ENCODE measurements around the gene DENND4B.
"Not testable (repeated sequence)": the region's sequence is repeated elsewhere in the genome, so short reads cannot be mapped to it uniquely, and the experiment has no call there.

DENND4B gene

GRCh38 chr1:153946622-153947241 lies at the start of gene DENND4B:
Gene DENND4B, minus strand, starts transcription at chr1:153946718. Its CDS starts 2,344 bp downstream, at chr1:153944374.
- DNase-seq (ENCODE audit: low read depth in 2 of 2) = peak; percentile 56 to 58

GRCh38 chr1:153995640-153996039 lies 49.1 kb upstream of the DENND4B start:
- no peak for DNase-seq (ENCODE audit: low read depth in 2 of 2)

GRCh38 chr1:153995202-153995601 lies 48.7 kb upstream of the DENND4B start:
- DNase-seq (ENCODE audit: low read depth in 2 of 2) = no peak

GRCh38 chr1:153991806-153992205 lies 45.3 kb upstream of the DENND4B start:
- no peak for DNase-seq (ENCODE audit: low read depth in 2 of 2)

GRCh38 chr1:153991151-153991630 lies 44.7 kb upstream of the DENND4B start:
- DNase-seq (ENCODE audit: low read depth in 2 of 2) = no peak

- DNase-seq (ENCODE audit: low read depth in 2 of 2) = peak; percentile 75 to 88
These were observed 44.1 kb upstream of the DENND4B start, which contains the start of gene RPS27 for GRCh38 chr1:153990468-153991150. Gene RPS27, plus strand, starts transcription at chr1:153990762. Its CDS starts 35 bp downstream, at chr1:153990797.

- DNase-seq (ENCODE audit: low read depth in 2 of 2) = no peak
These were observed 41.1 kb upstream of the DENND4B start for GRCh38 chr1:153987621-153988020.

- no peak for DNase-seq (ENCODE audit: low read depth in 2 of 2)
These were observed 39.6 kb upstream of the DENND4B start, which contains the start of gene RAB13 for GRCh38 chr1:153985941-153986761. Gene RAB13, minus strand, starts transcription at chr1:153986339. Its CDS starts 103 bp downstream, at chr1:153986236.

- DNase-seq (ENCODE audit: low read depth in 2 of 2) = peak; percentile 24 to 30
These were observed 38.9 kb upstream of the DENND4B start for GRCh38 chr1:153985341-153985912.

GRCh38 chr1:153984123-153984894 lies 37.8 kb upstream of the DENND4B start:
- no peak for DNase-seq (ENCODE audit: low read depth in 2 of 2)

GRCh38 chr1:153981735-153982134 lies 35.2 kb upstream of the DENND4B start:
- DNase-seq (ENCODE audit: low read depth in 2 of 2) = not testable (repeated sequence)

GRCh38 chr1:153979091-153979490 lies 32.6 kb upstream of the DENND4B start:
- DNase-seq (ENCODE audit: low read depth in 2 of 2) = not testable (repeated sequence)

- DNase-seq (ENCODE audit: low read depth in 2 of 2) = no peak
These were observed 31.9 kb upstream of the DENND4B start for GRCh38 chr1:153978274-153978909.

- DNase-seq (ENCODE audit: low read depth in 2 of 2) = peak; percentile 62 to 74
These were observed 31.0 kb upstream of the DENND4B start, which contains the start of gene JTB for GRCh38 chr1:153977250-153978240. Gene JTB, minus strand, starts transcription at chr1:153977674. Its CDS starts 422 bp downstream, at chr1:153977252.

- DNase-seq (ENCODE audit: low read depth in 2 of 2) = no peak
These were observed 30.3 kb upstream of the DENND4B start for GRCh38 chr1:153976819-153977249.

- DNase-seq (ENCODE audit: low read depth in 2 of 2) = no peak
These were observed 27.0 kb upstream of the DENND4B start for GRCh38 chr1:153973525-153973924.

GRCh38 chr1:153973071-153973470 lies 26.6 kb upstream of the DENND4B start:
- DNase-seq (ENCODE audit: low read depth in 2 of 2) = no peak

- DNase-seq (ENCODE audit: low read depth in 2 of 2) = no peak
These were observed 23.8 kb upstream of the DENND4B start for GRCh38 chr1:153970346-153970745.

GRCh38 chr1:153968972-153969371 lies 22.5 kb upstream of the DENND4B start:
- no peak for DNase-seq (ENCODE audit: low read depth in 2 of 2)

Data from activated CD8-positive, alpha-beta memory T cell treated with anti-CD3 and anti-CD28 coated beads for 4 hours (primary cell).